AG09309 (cell line): Measurements from ENCODE around the gene NYAP2.

Experiments
- DNase-seq: peaks from one replicate; pipeline ENCODE4 v3.0.0-alpha.2; 2010; ENCODE audit warnings: low read depth
- H3K4me3 ChIP-seq: 2 replicates; pipeline ENCODE4 v1.5.1; 2011; ENCODE audit warnings: mild to moderate bottlenecking, low read depth, low read length, moderate library complexity; ENCODE audit not compliant: control insufficient read depth
- CTCF ChIP-seq: IDR thresholded peaks from 2 replicates; pipeline ENCODE4 v1.5.1; 2011; ENCODE audit warnings: mild to moderate bottlenecking, low read depth, low read length, inconsistent platforms; ENCODE audit not compliant: insufficient read depth, control insufficient read depth; ENCODE audit errors: missing control alignments

Gene NYAP2

GRCh38 chr2:225411452-225411851 is 11.9 kb downstream of the NYAP2 start:
- TF ChIP-seq CTCF, result no peak
- DNase-seq, result no peak
- no peak overlapping the region for H3K4me3 ChIP-seq

DNA sequence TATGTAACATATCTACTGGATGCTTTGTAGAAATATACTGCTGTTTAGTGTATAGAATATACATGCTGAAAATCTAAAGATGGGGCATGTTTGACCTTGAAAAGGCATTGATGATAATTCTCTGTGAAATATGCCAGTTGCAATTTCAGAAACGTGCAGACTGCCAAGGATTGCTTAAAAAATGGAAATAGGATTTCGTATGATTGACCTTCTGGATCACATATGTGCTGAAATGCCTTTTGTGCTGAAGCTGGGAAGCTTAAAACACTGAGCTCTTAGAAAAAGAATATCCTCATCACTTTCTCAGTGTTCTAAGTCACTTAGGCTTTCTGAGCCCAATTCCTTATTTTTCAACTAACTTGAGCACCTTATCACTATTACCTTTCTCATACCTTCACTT is 14.3 kb downstream of the NYAP2 start:
- DNase-seq, result no peak
- no peak for TF ChIP-seq CTCF
- H3K4me3 ChIP-seq, result no peak overlapping the region

- no peak for TF ChIP-seq CTCF
- no peak overlapping the region for H3K4me3 ChIP-seq
- DNase-seq, result no peak
Measured at GRCh38 chr2:225414902-225415301, 15.4 kb downstream of the NYAP2 start.

DNA sequence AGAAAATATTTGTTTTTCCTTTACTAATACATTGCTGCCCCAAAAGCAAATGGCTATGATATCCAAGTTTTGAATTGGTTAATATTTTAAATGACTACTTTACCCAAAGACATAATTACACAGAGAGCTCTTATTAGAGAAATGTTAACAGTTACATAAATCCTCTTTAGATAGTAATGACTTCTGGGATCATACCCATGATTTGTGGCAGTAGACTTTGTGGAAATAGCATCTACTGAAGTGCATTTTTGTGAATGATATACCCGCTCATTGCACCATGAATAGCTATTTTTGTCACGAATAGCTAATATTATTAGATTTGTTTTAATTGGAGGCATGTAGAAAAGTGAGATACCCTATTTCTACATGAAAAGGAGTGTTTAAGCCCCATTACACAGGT is 15.8 kb downstream of the NYAP2 start:
- no peak for DNase-seq
- TF ChIP-seq CTCF, result no peak
- H3K4me3 ChIP-seq, result no peak overlapping the region

- no peak for TF ChIP-seq CTCF
- DNase-seq, result no peak
- no peak overlapping the region for H3K4me3 ChIP-seq
Measured at GRCh38 chr2:225415792-225416191, 16.3 kb downstream of the NYAP2 start.

DNA sequence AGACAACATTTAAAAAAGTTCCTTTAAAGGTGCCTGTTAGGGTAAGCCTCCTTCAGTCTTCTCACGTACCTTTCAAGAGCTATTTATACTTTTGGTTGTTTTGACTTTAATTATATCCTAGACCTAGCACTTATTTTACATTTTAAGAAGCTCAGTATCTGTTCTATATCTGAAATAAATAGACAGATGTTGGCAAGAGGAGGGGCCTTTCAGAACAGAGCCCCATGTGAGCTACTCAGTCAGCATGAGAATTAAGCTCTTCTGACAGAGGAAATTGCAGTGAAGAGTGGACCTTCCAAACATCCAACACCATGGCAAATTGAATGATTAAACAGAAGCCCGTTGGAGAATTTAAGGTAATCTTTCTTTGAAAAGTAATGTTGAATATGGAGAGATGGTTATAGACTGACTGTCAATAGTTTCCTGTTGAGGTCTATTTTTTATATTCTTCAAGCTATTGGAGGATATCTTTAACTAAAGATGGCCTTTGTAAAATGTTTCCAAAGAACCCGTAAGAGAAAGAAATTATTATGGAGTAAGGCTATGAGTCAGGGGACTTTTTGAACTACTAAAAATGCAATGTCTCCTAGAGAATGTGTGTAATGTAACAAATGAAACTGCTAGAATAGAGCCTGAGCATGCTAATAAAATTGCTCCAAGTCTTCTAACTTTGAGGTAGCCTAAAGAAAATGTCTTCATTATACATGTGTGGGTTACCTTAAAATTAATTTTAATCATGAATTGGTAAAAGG is 17.3 kb downstream of the NYAP2 start:
- TF ChIP-seq CTCF, result no peak
- H3K4me3 ChIP-seq, result no peak overlapping the region
- DNase-seq, result no peak
